ENCODE data around the gene KANK2. TPM values are rescaled to one million over a fixed set of nuclear protein-coding genes. Genes with fewer than 3 reads are reported as not detected.

The KANK2 gene
- total RNA-seq, 1 experiment from 2014 or later: 17.6 TPM

GRCh38 chr19:11192957-11193939 lies 4.1 kb downstream of the KANK2 start:
- intact Hi-C loops (cut with micrococcal nuclease; ENCODE audit: unreplicated experiment): no loop called here
- no peak for DNase-seq
- Mint-ChIP-seq H3K36me3 (ENCODE audit: insufficient read depth, unreplicated experiment) (peaks cover 23% of the 10 kb centered on the region), H3K4me3 (ENCODE audit: unreplicated experiment) (no peak overlapping the region), H3K4me1 (ENCODE audit: low read depth, unreplicated experiment) (no peaks in the 10 kb centered on the region), H3K9me3 (ENCODE audit: unreplicated experiment) (no peaks in the 10 kb centered on the region), H3K27me3 (ENCODE audit: insufficient read depth, unreplicated experiment) (no peaks in the 10 kb centered on the region), H3K27ac (ENCODE audit: unreplicated experiment) (no peak overlapping the region)
- H3K9me3 ChIP-seq: no peaks in the 10 kb centered on the region
- no peaks in the 10 kb centered on the region for H3K27me3 ChIP-seq (replicated peaks; ENCODE audit: control insufficient read depth, insufficient read depth, low read length)
- no peaks in the 10 kb centered on the region for H3K36me3 ChIP-seq (ENCODE audit: control insufficient read depth, insufficient read depth, low read length)
- ChIA-PET POLR2A (no interaction called here), CTCF (interaction anchor here (0.6 kb wide), 1 partner anchor 51 kb away, joined by 8 read pairs; no protein-coding TSS in a partner anchor)
- BruUV-seq (replicated peaks): no TSS peak
- TF ChIP-seq CTCF (IDR thresholded peaks at IDR 0.05; ENCODE audit: insufficient read depth in 1 of 2, low read depth in 1 of 2, low read length in 1 of 2, severe bottlenecking in 1 of 2, unreplicated experiment in 1 of 2): no peak
- no peaks in the 10 kb centered on the region for H3K4me1 ChIP-seq
- H3K4me3 ChIP-seq (ENCODE audit: low read depth, low read length): no peak overlapping the region

GRCh38 chr19:11191934-11192333 lies 5.4 kb downstream of the KANK2 start:
- Mint-ChIP-seq H3K4me3 (ENCODE audit: unreplicated experiment) (no peak overlapping the region), H3K36me3 (ENCODE audit: insufficient read depth, unreplicated experiment) (peaks cover 20% of the 10 kb centered on the region), H3K9me3 (ENCODE audit: unreplicated experiment) (no peaks in the 10 kb centered on the region), H3K27me3 (ENCODE audit: insufficient read depth, unreplicated experiment) (no peaks in the 10 kb centered on the region), H3K27ac (ENCODE audit: unreplicated experiment) (no peak overlapping the region), H3K4me1 (ENCODE audit: low read depth, unreplicated experiment) (no peaks in the 10 kb centered on the region)
- Histone ChIP-seq H3K36me3 (ENCODE audit: control insufficient read depth, insufficient read depth, low read length) (no peaks in the 10 kb centered on the region), H3K4me3 (ENCODE audit: low read depth, low read length) (no peak overlapping the region), H3K9me3 (no peaks in the 10 kb centered on the region), H3K4me1 (no peaks in the 10 kb centered on the region), H3K27me3 (replicated peaks; ENCODE audit: control insufficient read depth, insufficient read depth, low read length) (no peaks in the 10 kb centered on the region)
- ChIA-PET CTCF (no interaction called here), POLR2A (no interaction called here)
- intact Hi-C loops (cut with micrococcal nuclease; ENCODE audit: unreplicated experiment): no loop called here
- BruUV-seq (replicated peaks): no TSS peak
- no peak for DNase-seq
- TF ChIP-seq CTCF (IDR thresholded peaks at IDR 0.05; ENCODE audit: insufficient read depth in 1 of 2, low read depth in 1 of 2, low read length in 1 of 2, severe bottlenecking in 1 of 2, unreplicated experiment in 1 of 2): no peak

GRCh38 chr19:11191273-11191755 lies 6.0 kb downstream of the KANK2 start:
- BruUV-seq (replicated peaks): no TSS peak
- POLR2A ChIA-PET: no interaction called here
- no peaks in the 10 kb centered on the region for H3K27me3 Mint-ChIP-seq (ENCODE audit: insufficient read depth, unreplicated experiment)

More at GRCh38 chr19:11191273-11191755, 6.0 kb downstream of the KANK2 start:
- no peaks in the 10 kb centered on the region for H3K36me3 ChIP-seq (ENCODE audit: control insufficient read depth, insufficient read depth, low read length)
- TF ChIP-seq CTCF (IDR thresholded peaks at IDR 0.05; ENCODE audit: insufficient read depth in 1 of 2, low read depth in 1 of 2, low read length in 1 of 2, severe bottlenecking in 1 of 2, unreplicated experiment in 1 of 2): no peak
- no peaks in the 10 kb centered on the region for H3K27me3 ChIP-seq (replicated peaks; ENCODE audit: control insufficient read depth, insufficient read depth, low read length)
- H3K9me3 ChIP-seq: no peaks in the 10 kb centered on the region
- H3K4me3 ChIP-seq (ENCODE audit: low read depth, low read length): no peak overlapping the region
- no peaks in the 10 kb centered on the region for H3K4me1 ChIP-seq
- DNase-seq: peak in 1 of 2 experiments; percentile 23
- CTCF ChIA-PET: no interaction called here
- no peak overlapping the region for H3K27ac Mint-ChIP-seq (ENCODE audit: unreplicated experiment)
- H3K4me3 Mint-ChIP-seq (ENCODE audit: unreplicated experiment): no peak overlapping the region
- intact Hi-C loops (cut with micrococcal nuclease; ENCODE audit: unreplicated experiment): no loop called here
- H3K36me3 Mint-ChIP-seq (ENCODE audit: insufficient read depth, unreplicated experiment): peaks cover 20% of the 10 kb centered on the region
- H3K9me3 Mint-ChIP-seq (ENCODE audit: unreplicated experiment): no peaks in the 10 kb centered on the region
- no peaks in the 10 kb centered on the region for H3K4me1 Mint-ChIP-seq (ENCODE audit: low read depth, unreplicated experiment)
